Pancreas (tissue), 10 donors: ENCODE results near the gene ACTR1A. TPM values are rescaled to one million over a fixed set of nuclear protein-coding genes. Genes with fewer than 3 reads are reported as not detected.

Experiments
- ATAC-seq, 4 donors: fragments of 200-7000 bp; cut with Tn5 transposase; one replicate each; pipeline versions ENCODE4 v1.8.0 to v1.9.1; 2020; ENCODE audit warnings: mild to moderate bottlenecking in 4 of 4, moderate library complexity in 4 of 4
- DNase-seq, 6 donors: peaks; one replicate each; pipeline ENCODE4 v3.0.0-alpha.2; 2020
- FAIRE-seq: peaks from 2 replicates; lab custom pipeline; 2012; peaks lifted over from hg19 to GRCh38; lab: Jason Lieb, UNC
- H3K27ac ChIP-seq, 4 donors: fragments of 200-600 bp; sonication (generic); 1 replicate in 3 of 4; 2 replicates in 1 of 4; pipeline versions ENCODE4 v1.5.0 to v1.8.0; 2020
- H3K27me3 ChIP-seq, 4 donors: fragments of 200-600 bp; one replicate each; pipeline ENCODE4 v1.8.0; 2021
- H3K36me3 ChIP-seq, 3 donors: fragments of 200-600 bp; sonication (generic) in 1 of 3; one replicate each; pipeline versions ENCODE4 v1.5.0 to v1.8.0; 2020 to 2021
- H3K4me1 ChIP-seq, 3 donors: fragments of 200-600 bp; one replicate each; pipeline ENCODE4 v1.8.0; 2021
- H3K4me3 ChIP-seq, 4 donors: fragments of 200-600 bp; sonication (generic) in 2 of 4; one replicate each; pipeline versions ENCODE4 v1.5.0 to v1.8.0; 2020 to 2021
- H3K9me3 ChIP-seq, 4 donors: fragments of 200-600 bp; one replicate each; pipeline ENCODE4 v1.8.0; 2021
- WGBS, 2 donors: extraction: QIAGEN DNeasy Blood & Tissue Kit; methylation state at CpG; one replicate each; pipeline ENCODE4 v1.1.7; 2013; 5-methylcytosine and 5-hydroxymethylcytosine counted together
- intact Hi-C, 3 donors: fragments of 100-400 bp; cut with DNase I; formaldehyde crosslinking; loops; one replicate each; pipeline versions ENCODE4 v1.11.1 to v1.14.2; 2022
- polyA plus RNA-seq, 2 donors: library from polyadenylated mRNA; stranded (reverse); fragments of 200-250 nt; gene quantifications; one replicate each; pipeline ENCODE4 v1.2.3, GENCODE V29; 2013
- total RNA-seq, 6 donors: library from RNA; stranded (reverse); fragmentation: NEBNext Ultra II Directional in 4 of 6; extraction: Animal tissue kit (Norgen Biotek cat#: 25700) in 4 of 6; gene quantifications; one replicate each; pipeline versions ENCODE4 v1.2.1 to v1.2.4, GENCODE V29; 2021 to 2023
- TF ChIP-seq, protein P1 (sequence below), 4 donors: fragments of 200-600 bp; sonication (generic) in 3 of 4; IDR thresholded peaks; one replicate each; pipeline versions ENCODE4 v1.5.0 to v1.8.0; 2021; ENCODE audit warnings: antibody characterized with exemption in 4 of 4
- donor health status: healthy with polysubstance abuse.
- donor health status: DM: no; HTN: no; CAD: no; lungs with moderate emphysema.
- donor health status: DM: no; HTN: no; CAD: no.
- donor health status: control.
- donor health status: control.
- donor health status: Bipolar disorder and iron deficiency.
- donor health status: DM: yes; HTN: yes; CAD: no.
- donor health status: DM: no; HTN: no; CAD: no.
- donor health status: DM: no; HTN: no; CAD: no.
- donor health status: DM: yes; HTN: yes; CAD: no.

The ACTR1A gene
- total and polyA plus RNA-seq, 8 donors, result 22.4 to 40.9 (median 31.9) TPM

DNA sequence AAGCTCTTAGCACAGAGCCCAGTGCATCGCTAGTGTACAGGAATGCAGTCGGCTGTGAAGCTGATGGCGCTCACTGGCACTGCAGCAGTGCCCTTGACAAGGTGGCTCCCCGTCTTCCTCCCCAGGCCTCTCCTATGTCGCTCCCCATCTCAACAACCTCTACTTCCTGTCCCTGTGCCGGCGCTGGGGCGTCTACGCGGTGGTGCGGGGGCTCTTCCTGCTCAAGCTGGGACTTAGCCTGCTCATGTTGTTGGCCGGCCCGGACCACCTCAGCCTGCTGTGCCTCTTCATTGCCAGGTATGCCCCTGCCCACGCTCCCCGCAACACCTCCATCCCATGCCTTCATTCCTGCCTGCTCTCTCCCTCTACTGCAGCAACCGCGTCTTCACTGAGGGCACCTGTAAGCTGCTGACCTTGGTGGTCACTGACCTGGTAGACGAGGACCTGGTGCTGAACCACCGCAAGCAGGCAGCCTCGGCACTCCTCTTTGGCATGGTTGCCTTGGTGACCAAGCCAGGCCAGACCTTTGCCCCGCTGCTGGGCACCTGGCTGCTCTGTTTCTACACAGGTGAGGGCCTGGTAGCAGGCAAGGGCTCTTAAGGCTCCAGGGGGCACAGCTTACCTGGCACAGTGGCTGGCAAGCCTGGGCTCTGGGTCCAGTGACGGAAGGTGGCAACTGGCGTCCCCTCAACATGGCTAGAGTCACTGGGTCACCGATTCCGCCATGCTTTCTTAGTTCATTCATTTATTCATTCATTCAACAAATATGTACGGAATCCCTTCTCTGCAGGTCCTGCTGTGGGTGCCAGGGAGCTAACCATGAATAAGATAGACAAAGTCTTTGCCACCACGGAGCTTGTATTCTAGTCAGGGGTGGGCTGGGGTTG lies 28.8 kb downstream of the ACTR1A start:
- no peaks in the 10 kb centered on the region for H3K4me1 ChIP-seq
- TF ChIP-seq, protein P1, sequence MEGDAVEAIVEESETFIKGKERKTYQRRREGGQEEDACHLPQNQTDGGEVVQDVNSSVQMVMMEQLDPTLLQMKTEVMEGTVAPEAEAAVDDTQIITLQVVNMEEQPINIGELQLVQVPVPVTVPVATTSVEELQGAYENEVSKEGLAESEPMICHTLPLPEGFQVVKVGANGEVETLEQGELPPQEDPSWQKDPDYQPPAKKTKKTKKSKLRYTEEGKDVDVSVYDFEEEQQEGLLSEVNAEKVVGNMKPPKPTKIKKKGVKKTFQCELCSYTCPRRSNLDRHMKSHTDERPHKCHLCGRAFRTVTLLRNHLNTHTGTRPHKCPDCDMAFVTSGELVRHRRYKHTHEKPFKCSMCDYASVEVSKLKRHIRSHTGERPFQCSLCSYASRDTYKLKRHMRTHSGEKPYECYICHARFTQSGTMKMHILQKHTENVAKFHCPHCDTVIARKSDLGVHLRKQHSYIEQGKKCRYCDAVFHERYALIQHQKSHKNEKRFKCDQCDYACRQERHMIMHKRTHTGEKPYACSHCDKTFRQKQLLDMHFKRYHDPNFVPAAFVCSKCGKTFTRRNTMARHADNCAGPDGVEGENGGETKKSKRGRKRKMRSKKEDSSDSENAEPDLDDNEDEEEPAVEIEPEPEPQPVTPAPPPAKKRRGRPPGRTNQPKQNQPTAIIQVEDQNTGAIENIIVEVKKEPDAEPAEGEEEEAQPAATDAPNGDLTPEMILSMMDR (IDR thresholded peaks at IDR 0.05), result no peak
- no peak overlapping the region for H3K27ac ChIP-seq
- H3K9me3 ChIP-seq, result no peaks in the 10 kb centered on the region
- ATAC-seq, result no peak
- intact Hi-C loops, result no loop called here
- peak in 1 of 6 donors; percentile 29 for DNase-seq
- H3K27me3 ChIP-seq, result no peaks in the 10 kb centered on the region
- 77 to 85% methylated on average over 27 of the region's 27 CpGs for WGBS, 2 donors
- no peaks in the 10 kb centered on the region for H3K36me3 ChIP-seq
- H3K4me3 ChIP-seq, result no peak overlapping the region
- FAIRE-seq, result no peak

DNA sequence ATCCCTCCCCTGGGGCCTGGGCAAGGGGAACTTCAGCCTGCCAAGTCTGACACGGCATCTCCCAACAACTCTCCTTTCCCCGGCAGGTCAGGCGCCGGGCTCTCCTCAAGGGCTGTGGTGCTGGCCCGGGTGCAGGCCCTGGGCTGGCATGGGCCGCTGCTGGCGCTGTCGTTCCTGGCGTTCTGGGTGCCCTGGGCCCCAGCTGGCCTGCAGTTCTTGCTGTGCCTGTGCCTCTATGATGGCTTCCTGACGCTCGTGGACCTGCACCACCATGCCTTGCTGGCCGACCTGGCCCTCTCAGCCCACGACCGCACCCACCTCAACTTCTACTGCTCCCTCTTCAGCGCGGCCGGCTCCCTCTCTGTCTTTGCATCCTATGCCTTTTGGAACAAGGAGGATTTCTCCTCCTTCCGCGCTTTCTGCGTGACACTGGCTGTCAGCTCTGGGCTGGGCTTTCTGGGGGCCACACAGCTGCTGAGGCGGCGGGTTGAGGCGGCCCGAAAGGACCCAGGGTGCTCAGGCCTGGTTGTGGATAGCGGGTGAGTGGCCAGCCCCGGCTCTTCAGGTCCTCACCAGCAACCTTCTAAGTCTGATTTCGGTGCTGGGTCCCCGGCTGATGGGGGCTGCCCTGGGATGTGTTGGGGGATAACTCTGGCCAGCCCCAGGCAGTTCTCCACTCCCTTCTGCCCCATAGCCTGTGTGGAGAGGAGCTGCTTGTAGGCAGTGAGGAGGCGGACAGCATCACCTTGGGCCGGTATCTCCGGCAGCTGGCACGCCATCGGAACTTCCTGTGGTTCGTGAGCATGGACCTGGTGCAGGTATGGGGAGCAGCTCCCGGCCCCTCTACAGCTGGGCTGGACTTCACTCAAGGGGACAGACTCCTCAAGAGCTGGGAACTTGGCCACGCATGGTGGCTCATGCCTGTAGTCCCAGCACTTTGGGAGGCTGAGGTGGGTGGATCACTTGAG lies 31.6 kb downstream of the ACTR1A start:
- 89 to 93% methylated on average over 35 to 36 of the region's 36 CpGs for WGBS, 2 donors
- intact Hi-C loops, result no loop called here
- ATAC-seq, result no peak
- no peaks in the 10 kb centered on the region for H3K9me3 ChIP-seq
- TF ChIP-seq, protein P1 (IDR thresholded peaks at IDR 0.05), result no peak
- no peak overlapping the region for H3K27ac ChIP-seq
- no peaks in the 10 kb centered on the region for H3K36me3 ChIP-seq
- no peak for FAIRE-seq
- no peak for DNase-seq
- no peaks in the 10 kb centered on the region for H3K27me3 ChIP-seq
- no peak overlapping the region for H3K4me3 ChIP-seq
- no peaks in the 10 kb centered on the region for H3K4me1 ChIP-seq

- ATAC-seq, result peak in 3 of 4 donors; percentile 13 to 31 (median 29)
- WGBS, 2 donors, result 81 to 86% methylated on average over 9 of the region's 9 CpGs
- no peak for DNase-seq
- Histone ChIP-seq H3K4me3 (no peak overlapping the region), H3K4me1 (no peaks in the 10 kb centered on the region), H3K27ac (no peak overlapping the region), H3K36me3 (no peaks in the 10 kb centered on the region), H3K27me3 (no peaks in the 10 kb centered on the region), H3K9me3 (no peaks in the 10 kb centered on the region)
- TF ChIP-seq, protein P1 (IDR thresholded peaks at IDR 0.05), result no peak
- intact Hi-C loops, result no loop called here
- FAIRE-seq, result no peak
Measured at GRCh38 chr10:102468683-102469082, 33.8 kb downstream of the ACTR1A start.

GRCh38 chr10:102467971-102468438 lies 34.5 kb downstream of the ACTR1A start:
- Histone ChIP-seq H3K36me3 (no peaks in the 10 kb centered on the region), H3K27me3 (no peaks in the 10 kb centered on the region), H3K4me3 (no peak overlapping the region), H3K4me1 (no peaks in the 10 kb centered on the region), H3K27ac (no peak overlapping the region), H3K9me3 (no peaks in the 10 kb centered on the region)
- DNase-seq (peak in 3 of 6 donors; percentile 34 to 54 (median 44)), ATAC-seq (peak; percentile 49 to 66 (median 56)), FAIRE-seq (no peak)
- TF ChIP-seq, protein P1 (IDR thresholded peaks at IDR 0.05), result no peak
- intact Hi-C loops, result no loop called here
- WGBS, 2 donors, result 22 to 43% methylated on average over 6 of the region's 6 CpGs
